Skin epidermis (tissue), 12 donors: Measurements from ENCODE around the gene MAB21L1.

ENCODE experiments used
- H3K27ac ChIP-seq, 21 experiments: fragments of 200-600 bp; sonication (generic) in 11 of 21; one replicate each; pipeline ENCODE4 v1.5.0; 2020; ENCODE audit warnings: mild to moderate bottlenecking in 3 of 21, inconsistent platforms in 2 of 21, moderate library complexity in 2 of 21
- H3K4me3 ChIP-seq, 7 experiments: fragments of 200-600 bp; sonication (generic) in 2 of 7; one replicate each; pipeline ENCODE4 v1.5.0; 2020; ENCODE audit warnings: inconsistent platforms in 2 of 7, mild to moderate bottlenecking in 2 of 7, moderate library complexity in 1 of 7

MAB21L1 gene

DNA sequence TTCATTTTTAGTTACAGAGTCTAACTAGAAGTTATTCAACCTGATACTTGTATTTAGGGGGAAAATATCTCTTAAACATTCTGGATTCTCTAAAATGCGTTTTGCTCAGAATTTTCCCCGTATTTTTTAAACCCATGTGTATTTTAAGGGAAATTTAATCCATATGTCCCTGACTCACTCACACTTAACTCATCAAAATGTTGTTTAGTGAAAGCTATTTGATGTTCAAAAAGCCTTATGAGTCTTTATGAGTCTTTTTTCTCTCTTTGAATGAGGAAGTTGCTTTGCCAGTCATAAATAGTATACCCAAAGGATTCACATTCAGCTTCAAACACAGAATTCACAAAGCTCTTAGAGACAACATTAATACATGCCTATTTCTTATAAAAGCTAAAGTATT lies 16.4 kb downstream of the MAB21L1 start:
- H3K27ac ChIP-seq, result no peak overlapping the region
- H3K4me3 ChIP-seq, result no peak overlapping the region

DNA sequence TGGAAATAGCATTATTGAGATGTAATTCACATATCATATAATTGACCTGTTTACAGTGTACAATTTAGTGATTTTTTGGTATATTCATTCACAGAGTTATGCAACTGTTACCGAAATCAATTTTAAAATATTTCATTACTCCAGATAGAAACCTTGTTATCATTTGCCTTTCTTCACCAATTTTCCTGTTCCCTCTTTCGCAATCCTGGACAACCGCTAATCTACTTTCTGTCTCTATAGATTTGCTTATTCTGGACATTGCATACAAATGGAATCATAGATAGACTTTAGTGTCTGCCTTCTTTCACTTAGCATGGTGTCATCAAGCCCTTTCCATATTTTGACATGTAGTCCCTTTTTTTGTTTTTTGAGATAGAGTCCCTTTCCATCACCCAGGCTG lies 19.2 kb downstream of the MAB21L1 start:
- Histone ChIP-seq H3K4me3 (no peak overlapping the region), H3K27ac (no peak overlapping the region)

- H3K27ac ChIP-seq, result no peak overlapping the region
- no peak overlapping the region for H3K4me3 ChIP-seq
These were observed 21.5 kb downstream of the MAB21L1 start for GRCh38 chr13:35455022-35455421.

- Histone ChIP-seq H3K4me3 (no peak overlapping the region), H3K27ac (no peak overlapping the region)
These were observed 26.7 kb downstream of the MAB21L1 start for GRCh38 chr13:35449821-35450220.

- no peak overlapping the region for H3K27ac ChIP-seq
- no peak overlapping the region for H3K4me3 ChIP-seq
These were observed 28.0 kb downstream of the MAB21L1 start for GRCh38 chr13:35448465-35448864.
